CD4-positive, alpha-beta T cell treated with Interleukin-10 for 1 hour (primary cell): Measurements from ENCODE around the gene GARIN1A.
"Not testable (repeated sequence)": the region's sequence is repeated elsewhere in the genome, so short reads cannot be mapped to it uniquely, and the experiment has no call there.

Experiments used
- DNase-seq: peaks from one replicate; pipeline ENCODE4 v3.0.0-alpha.2; 2020

The GARIN1A gene

GRCh38 chr7:128687131-128687530 is 15.0 kb downstream of the GARIN1A start:
- no peak for DNase-seq

- no peak for DNase-seq
These were observed 16.4 kb downstream of the GARIN1A start for GRCh38 chr7:128688492-128688891.

GRCh38 chr7:128689161-128689935 is 17.3 kb downstream of the GARIN1A start:
- DNase-seq = not testable (repeated sequence)

GRCh38 chr7:128691227-128691626 is 19.1 kb downstream of the GARIN1A start:
- no peak for DNase-seq

GRCh38 chr7:128692623-128693270 is 20.7 kb downstream of the GARIN1A start:
- no peak for DNase-seq

- DNase-seq = no peak
These were observed 21.4 kb downstream of the GARIN1A start for GRCh38 chr7:128693373-128694015.

- DNase-seq = no peak
These were observed 22.6 kb downstream of the GARIN1A start for GRCh38 chr7:128694738-128695137.

GRCh38 chr7:128697302-128697905 is 25.3 kb downstream of the GARIN1A start:
- DNase-seq = peak; percentile 41

GRCh38 chr7:128699196-128699712 is 27.2 kb downstream of the GARIN1A start:
- no peak for DNase-seq

GRCh38 chr7:128699895-128700294 is 27.8 kb downstream of the GARIN1A start:
- no peak for DNase-seq

GRCh38 chr7:128701062-128701785 is 29.1 kb downstream of the GARIN1A start:
- DNase-seq = no peak

GRCh38 chr7:128703609-128704241 is 31.6 kb downstream of the GARIN1A start:
- DNase-seq = no peak

GRCh38 chr7:128705891-128706333 is 33.8 kb downstream of the GARIN1A start:
- DNase-seq = no peak

- DNase-seq = no peak
These were observed 35.7 kb downstream of the GARIN1A start for GRCh38 chr7:128707752-128708151.

GRCh38 chr7:128708235-128708634 is 36.1 kb downstream of the GARIN1A start:
- DNase-seq = no peak

GRCh38 chr7:128708824-128709223 is 36.7 kb downstream of the GARIN1A start:
- no peak for DNase-seq

GRCh38 chr7:128710481-128710880 is 38.4 kb downstream of the GARIN1A start:
- no peak for DNase-seq

- no peak for DNase-seq
These were observed 41.7 kb downstream of the GARIN1A start for GRCh38 chr7:128713794-128714193.

GRCh38 chr7:128714701-128715495 is 42.8 kb downstream of the GARIN1A start:
- no peak for DNase-seq

- no peak for DNase-seq
These were observed 47.0 kb downstream of the GARIN1A start for GRCh38 chr7:128718967-128719642.

GRCh38 chr7:128721376-128721775 is 49.3 kb downstream of the GARIN1A start:
- no peak for DNase-seq
